SK-N-SH (cell line): ENCODE data around the gene ST7. TPM values are rescaled to one million over a fixed set of nuclear protein-coding genes. Genes with fewer than 3 reads are reported as not detected.

Experiments used
- CTCF ChIA-PET: fragments of 300-600, 350-600 bp; formaldehyde crosslinking; extraction: SDS; loops from one replicate; lab custom pipeline; 2021; lab: Yijun Ruan, JAX
- POLR2A ChIA-PET: fragments of 350-600 bp; sonication (Branson Sonifier 250); formaldehyde crosslinking; extraction: SDS; loops from one replicate; lab custom pipeline; 2020; ENCODE audit warnings: antibody characterized with exemption, inconsistent platforms; lab: Yijun Ruan, JAX
- DNase-seq: peaks from one replicate; pipeline ENCODE4 v3.0.0; 2012
- H2AFZ ChIP-seq: fragments of 200-600 bp; sonication (generic); 2 replicates; pipeline ENCODE4 v1.8.1; 2016; ENCODE audit warnings: antibody characterized with exemption, mild to moderate bottlenecking, low read depth
- H3F3A ChIP-seq: fragments of 200-600 bp; sonication (generic); replicated peaks from 2 replicates; pipeline ENCODE3; 2016; ENCODE audit warnings: antibody characterized with exemption, mild to moderate bottlenecking; ENCODE audit not compliant: insufficient read depth
- H3K27ac ChIP-seq, 2 experiments: fragments of 200-500 bp in 1 of 2; fragments of 200-600 bp in 1 of 2; sonication (Bioruptor generic) in 1 of 2; sonication (generic), shearing (Covaris generic) in 1 of 2; 2 replicates each; pipeline versions ENCODE4 v1.5.1 to v1.6.1; 2014 to 2016; ENCODE audit warnings: low read depth in 2 of 2, inconsistent platforms in 1 of 2, low read length in 1 of 2, mild to moderate bottlenecking in 1 of 2, mixed read lengths in 1 of 2
- H3K27me3 ChIP-seq: fragments of 200-600 bp; sonication (generic), shearing (Covaris generic); 2 replicates; pipeline ENCODE4 v1.6.1; 2016; ENCODE audit warnings: mixed run types; ENCODE audit not compliant: insufficient read depth
- H3K36me3 ChIP-seq, 2 experiments: fragments of 200-500 bp in 1 of 2; fragments of 200-600 bp in 1 of 2; sonication (Bioruptor generic) in 1 of 2; sonication (generic) in 1 of 2; replicated peaks in 1 of 2; 2 replicates each; pipeline versions ENCODE3 to v1.5.1; 2014 to 2016; ENCODE audit warnings: low read length in 1 of 2, mild to moderate bottlenecking in 1 of 2; ENCODE audit not compliant: insufficient read depth in 2 of 2, control insufficient read depth in 1 of 2
- H3K4me1 ChIP-seq, 2 experiments: fragments of 200-500 bp in 1 of 2; fragments of 200-600 bp in 1 of 2; sonication (Bioruptor generic) in 1 of 2; sonication (generic), shearing (Covaris generic) in 1 of 2; 2 replicates each; pipeline versions ENCODE4 v1.5.1 to v1.6.1; 2014 to 2016; ENCODE audit warnings: low read depth in 1 of 2, low read length in 1 of 2, mixed run types in 1 of 2; ENCODE audit not compliant: insufficient read depth in 2 of 2, control insufficient read depth in 1 of 2
- H3K4me2 ChIP-seq: fragments of 200-600 bp; sonication (generic), shearing (Covaris generic); 2 replicates; pipeline ENCODE4 v1.6.1; 2017; ENCODE audit warnings: mixed run types
- H3K4me3 ChIP-seq, 2 experiments: fragments of 200-500 bp in 1 of 2; fragments of 200-600 bp in 1 of 2; sonication (Bioruptor generic) in 1 of 2; sonication (generic), shearing (Covaris generic) in 1 of 2; 2 replicates each; pipeline versions ENCODE4 v1.5.1 to v1.8.1; 2014 to 2016; ENCODE audit warnings: low read depth in 2 of 2, inconsistent platforms in 1 of 2, low read length in 1 of 2, mild to moderate bottlenecking in 1 of 2, mixed read lengths in 1 of 2, moderate library complexity in 1 of 2
- H3K79me2 ChIP-seq: fragments of 200-600 bp; sonication (generic); 2 replicates; pipeline ENCODE4 v1.8.1; 2017; ENCODE audit warnings: mild to moderate bottlenecking; ENCODE audit not compliant: insufficient read depth
- H3K9ac ChIP-seq: fragments of 200-600 bp; sonication (generic); 2 replicates; pipeline ENCODE4 v1.6.1; 2017; ENCODE audit warnings: mixed run types
- H3K9me2 ChIP-seq: fragments of 200-600 bp; sonication (generic); 2 replicates; pipeline ENCODE4 v1.6.1; 2017; ENCODE audit warnings: mixed run types
- H3K9me3 ChIP-seq: fragments of 200-600 bp; sonication (generic); 2 replicates; pipeline ENCODE4 v1.6.1; 2017; ENCODE audit warnings: mixed run types, mild to moderate bottlenecking, moderate library complexity
- H4K20me1 ChIP-seq: fragments of 200-600 bp; sonication (generic); 2 replicates; pipeline ENCODE4 v1.6.1; 2017; ENCODE audit warnings: mild to moderate bottlenecking, mixed run types; ENCODE audit not compliant: insufficient read depth
- CHD2 ChIP-seq: fragments of 150-350 bp; IDR thresholded peaks from 2 replicates; pipeline ENCODE4 v1.6.1; 2018; ENCODE audit warnings: low read length; ENCODE audit not compliant: partially characterized antibody
- ELF1 ChIP-seq: IDR thresholded peaks from 2 replicates; pipeline ENCODE4 v1.4.0; 2012
- EP300 ChIP-seq, 2 experiments: IDR thresholded peaks; 2 replicates each; pipeline versions ENCODE4 v1.4.0 to v1.6.1; 2012; ENCODE audit warnings: borderline replicate concordance in 1 of 2, low read depth in 1 of 2, low read length in 1 of 2
- EZH2phosphoT487 ChIP-seq: fragments of 200-600 bp; sonication (generic); IDR thresholded peaks from 2 replicates; pipeline ENCODE4 v1.6.1; 2017; ENCODE audit warnings: low read depth, mixed run types, mild to moderate bottlenecking, antibody characterized with exemption, moderate library complexity, borderline replicate concordance
- GABPA ChIP-seq: IDR thresholded peaks from 2 replicates; pipeline ENCODE4 v1.4.0; 2012; ENCODE audit warnings: low read depth, mild to moderate bottlenecking
- GATA2 ChIP-seq: sonication (generic); formaldehyde crosslinking; IDR thresholded peaks from 2 replicates; pipeline ENCODE4 v1.5.0; 2020; ENCODE audit warnings: mild to moderate bottlenecking, missing genetic modification reagents
- JUND ChIP-seq: IDR thresholded peaks from 2 replicates; pipeline ENCODE4 v1.4.0; 2012
- MAX ChIP-seq: IDR thresholded peaks from 2 replicates; pipeline ENCODE4 v1.4.0; 2012; ENCODE audit warnings: low read depth
- MEF2A ChIP-seq: IDR thresholded peaks from 2 replicates; pipeline ENCODE4 v1.4.0; 2012; ENCODE audit warnings: low read depth, borderline replicate concordance
- PBX3 ChIP-seq: IDR thresholded peaks from 2 replicates; pipeline ENCODE4; 2012
- POLR2AphosphoS5 ChIP-seq: IDR thresholded peaks from 2 replicates; pipeline ENCODE4 v1.6.1; 2012; ENCODE audit warnings: low read depth, low read length
- RAD21 ChIP-seq: IDR thresholded peaks from 2 replicates; pipeline ENCODE4 v1.6.1; 2012; ENCODE audit warnings: mild to moderate bottlenecking, low read length
- RFX5 ChIP-seq: IDR thresholded peaks from 2 replicates; pipeline ENCODE4 v1.6.1; 2012; ENCODE audit warnings: mild to moderate bottlenecking, improper control_type of control experiment, low read length
- SIN3A ChIP-seq: IDR thresholded peaks from 2 replicates; pipeline ENCODE4 v1.6.1; 2012; ENCODE audit warnings: low read depth, mild to moderate bottlenecking, low read length, moderate library complexity, borderline replicate concordance
- SMC3 ChIP-seq: IDR thresholded peaks from 2 replicates; pipeline ENCODE4 v1.6.1; 2012; ENCODE audit warnings: low read depth, low read length, improper control_type of control experiment
- TEAD4 ChIP-seq: IDR thresholded peaks from 2 replicates; pipeline ENCODE4 v1.4.0; 2012; ENCODE audit warnings: mild to moderate bottlenecking, borderline replicate concordance; ENCODE audit not compliant: insufficient read depth
- USF1 ChIP-seq: IDR thresholded peaks from 2 replicates; pipeline ENCODE4 v1.4.0; 2012; ENCODE audit warnings: low read depth, borderline replicate concordance
- WGBS: methylation state at CpG from one replicate; pipeline ENCODE4 v1.1.6; 2017; ENCODE audit warnings: low lambda C conversion rate; 5-methylcytosine and 5-hydroxymethylcytosine counted together
- polyA plus RNA-seq, 3 experiments: library from polyadenylated mRNA; depleted of rRNA; stranded (reverse); fragments of >200 nt; gene quantifications; 2 replicates each; pipeline ENCODE4 v1.2.3, GENCODE V29; 2012
- TF ChIP-seq, protein P1 (sequence below): fragments of 150-350 bp; IDR thresholded peaks from 2 replicates; pipeline ENCODE4 v1.6.1; 2016; ENCODE audit warnings: mild to moderate bottlenecking, low read depth, low read length
- TF ChIP-seq, protein P2 (sequence below): fragments of 150-350 bp; IDR thresholded peaks from 2 replicates; pipeline ENCODE4 v1.6.1; 2017; ENCODE audit warnings: antibody characterized with exemption, low read length, low read depth, borderline replicate concordance

Gene ST7
- polyA plus RNA-seq, 1 of the 3 experiments (the other 2 are of a cell fraction), result 23.5 TPM

DNA sequence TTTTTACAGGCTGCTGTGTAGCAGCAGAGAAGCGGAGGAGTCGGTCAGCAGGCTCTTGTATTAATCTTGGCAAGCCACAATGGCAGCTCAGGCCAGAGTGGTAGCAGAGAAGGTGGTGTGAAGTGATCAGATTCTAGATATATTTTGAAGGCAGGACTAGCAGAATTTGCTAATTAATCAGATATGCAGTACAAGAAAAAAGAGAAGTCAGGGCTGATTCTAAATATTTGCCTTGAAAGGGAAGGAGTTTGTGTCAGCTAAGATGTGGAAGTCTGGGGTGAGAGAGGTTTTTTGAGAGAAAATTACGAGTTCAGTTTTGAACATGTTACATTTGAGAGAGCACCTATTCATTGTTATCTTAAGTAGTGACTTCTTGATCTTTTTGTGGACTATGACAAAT is 193.2 kb downstream of the ST7 start:
- CTCF ChIA-PET, result interaction anchor here (1.0 to 2.0 kb wide), 7 partner anchors 10 to 161 kb away, joined by 3 to 8 read pairs (median 4); no protein-coding TSS in a partner anchor

More for the DNA sequence above, 193.2 kb downstream of the ST7 start:
- no peak for TF ChIP-seq CHD2
- TF ChIP-seq POLR2AphosphoS5, result no peak
- TF ChIP-seq ELF1, result no peak
- TF ChIP-seq MAX, result no peak
- no peak for TF ChIP-seq EZH2phosphoT487
- no peak for TF ChIP-seq TEAD4
- TF ChIP-seq RFX5, result no peak
- TF ChIP-seq MEF2A, result no peak
- TF ChIP-seq SIN3A, result no peak
- TF ChIP-seq GABPA, result no peak
- TF ChIP-seq RAD21, result no peak
- no peak for TF ChIP-seq GATA2 (CRISPR knock-in tag)
- TF ChIP-seq, protein P1, sequence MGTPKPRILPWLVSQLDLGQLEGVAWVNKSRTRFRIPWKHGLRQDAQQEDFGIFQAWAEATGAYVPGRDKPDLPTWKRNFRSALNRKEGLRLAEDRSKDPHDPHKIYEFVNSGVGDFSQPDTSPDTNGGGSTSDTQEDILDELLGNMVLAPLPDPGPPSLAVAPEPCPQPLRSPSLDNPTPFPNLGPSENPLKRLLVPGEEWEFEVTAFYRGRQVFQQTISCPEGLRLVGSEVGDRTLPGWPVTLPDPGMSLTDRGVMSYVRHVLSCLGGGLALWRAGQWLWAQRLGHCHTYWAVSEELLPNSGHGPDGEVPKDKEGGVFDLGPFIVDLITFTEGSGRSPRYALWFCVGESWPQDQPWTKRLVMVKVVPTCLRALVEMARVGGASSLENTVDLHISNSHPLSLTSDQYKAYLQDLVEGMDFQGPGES, result no peak
- no peak for TF ChIP-seq SMC3
- no peak for TF ChIP-seq EP300 (IDR thresholded peaks at IDR 0.05; ENCODE audit: borderline replicate concordance in 1 of 2, low read depth in 1 of 2, low read length in 1 of 2)
- TF ChIP-seq, protein P2, sequence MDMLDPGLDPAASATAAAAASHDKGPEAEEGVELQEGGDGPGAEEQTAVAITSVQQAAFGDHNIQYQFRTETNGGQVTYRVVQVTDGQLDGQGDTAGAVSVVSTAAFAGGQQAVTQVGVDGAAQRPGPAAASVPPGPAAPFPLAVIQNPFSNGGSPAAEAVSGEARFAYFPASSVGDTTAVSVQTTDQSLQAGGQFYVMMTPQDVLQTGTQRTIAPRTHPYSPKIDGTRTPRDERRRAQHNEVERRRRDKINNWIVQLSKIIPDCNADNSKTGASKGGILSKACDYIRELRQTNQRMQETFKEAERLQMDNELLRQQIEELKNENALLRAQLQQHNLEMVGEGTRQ, result no peak
- TF ChIP-seq JUND, result no peak
- no peak for TF ChIP-seq PBX3
- no peak for TF ChIP-seq USF1
- Histone ChIP-seq H3K9ac (no peak overlapping the region), H4K20me1 (no peaks in the 10 kb centered on the region), H3K4me3 (no peak overlapping the region), H3K36me3 (peaks cover 3 to 8% of the 10 kb centered on the region in 2 experiments), H3K9me3 (no peaks in the 10 kb centered on the region), H3F3A (no peaks in the 10 kb centered on the region), H3K9me2 (no peaks in the 10 kb centered on the region), H3K27me3 (no peaks in the 10 kb centered on the region), H3K4me1 (peaks cover 0 to 2% of the 10 kb centered on the region in 2 experiments; a peak in 2 of 4 replicates), H3K79me2 (no peaks in the 10 kb centered on the region), H2AFZ (no peak overlapping the region), H3K4me2 (no peak overlapping the region), H3K27ac (no peak overlapping the region)
- 100% methylated on average over 3 of the region's 3 CpGs for WGBS
- POLR2A ChIA-PET, result no interaction called here
- no peak for DNase-seq
